ENCODE data around the gene PDCD6IP.
"Not testable (repeated sequence)": the region's sequence is repeated elsewhere in the genome, so short reads cannot be mapped to it uniquely, and the experiment has no call there.

Gene PDCD6IP

GRCh38 chr3:33826688-33827087 lies 28.3 kb downstream of the PDCD6IP start:
- peak; percentile 44 to 72 for DNase-seq (ENCODE audit: low read depth in 2 of 2)
- TF ChIP-seq CTCF (IDR thresholded peaks at IDR 0.05; ENCODE audit: low read depth, low read length): no peak

DNA sequence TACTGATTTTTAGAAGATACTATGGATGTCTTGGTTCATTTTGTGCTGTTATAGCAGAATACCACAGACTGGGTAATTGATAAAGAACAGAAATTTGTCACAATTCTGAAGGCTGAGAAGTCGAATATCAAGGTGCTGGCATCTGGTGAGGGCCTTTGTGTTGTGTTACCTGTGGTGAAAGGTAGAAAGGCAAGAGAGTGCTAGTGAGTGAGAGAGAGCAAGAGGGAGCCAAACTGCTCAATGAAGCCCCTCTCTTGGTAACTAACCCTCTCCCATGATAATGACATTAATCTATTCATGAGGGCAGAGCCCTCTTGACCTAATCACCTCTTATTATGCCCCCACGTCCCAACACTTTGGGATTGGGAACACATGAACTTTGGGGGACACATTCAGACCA lies 31.3 kb downstream of the PDCD6IP start:
- DNase-seq (ENCODE audit: low read depth in 2 of 2): no peak
- no peak overlapping the region for H3K4me3 ChIP-seq (replicated peaks in 1 of 2; ENCODE audit: low read depth in 2 of 2, low read length in 2 of 2)
- no peak for TF ChIP-seq CTCF (IDR thresholded peaks at IDR 0.05; ENCODE audit: low read depth, low read length)

More at GRCh38 chr3:33826688-33827087, 28.3 kb downstream of the PDCD6IP start:
- H3K4me3 ChIP-seq (replicated peaks in 1 of 2; ENCODE audit: low read depth in 2 of 2, low read length in 2 of 2): no peak overlapping the region

GRCh38 chr3:33831053-33831452 lies 32.6 kb downstream of the PDCD6IP start:
- no peak for TF ChIP-seq CTCF (IDR thresholded peaks at IDR 0.05; ENCODE audit: low read depth, low read length)
- DNase-seq (ENCODE audit: low read depth in 2 of 2): peak in 1 of 2 donors; percentile 64
- no peak overlapping the region for H3K4me3 ChIP-seq (replicated peaks in 1 of 2; ENCODE audit: low read depth in 2 of 2, low read length in 2 of 2)

- H3K4me3 ChIP-seq (replicated peaks in 1 of 2; ENCODE audit: low read depth in 2 of 2, low read length in 2 of 2): no peak overlapping the region
- no peak for TF ChIP-seq CTCF (IDR thresholded peaks at IDR 0.05; ENCODE audit: low read depth, low read length)
- no peak for DNase-seq (ENCODE audit: low read depth in 2 of 2)
Measured at GRCh38 chr3:33833408-33834095, 35.1 kb downstream of the PDCD6IP start.

GRCh38 chr3:33834096-33834453 lies 35.6 kb downstream of the PDCD6IP start:
- no peak for TF ChIP-seq CTCF (IDR thresholded peaks at IDR 0.05; ENCODE audit: low read depth, low read length)
- H3K4me3 ChIP-seq (replicated peaks in 1 of 2; ENCODE audit: low read depth in 2 of 2, low read length in 2 of 2): no peak overlapping the region
- DNase-seq (ENCODE audit: low read depth in 2 of 2): no peak

GRCh38 chr3:33837182-33837581 lies 38.8 kb downstream of the PDCD6IP start:
- H3K4me3 ChIP-seq (replicated peaks in 1 of 2; ENCODE audit: low read depth in 2 of 2, low read length in 2 of 2); DNase-seq (ENCODE audit: low read depth in 2 of 2): not testable (repeated sequence)

GRCh38 chr3:33839283-33839682 lies 40.9 kb downstream of the PDCD6IP start:
- no peak overlapping the region for H3K4me3 ChIP-seq (replicated peaks in 1 of 2; ENCODE audit: low read depth in 2 of 2, low read length in 2 of 2)
- no peak for TF ChIP-seq CTCF (IDR thresholded peaks at IDR 0.05; ENCODE audit: low read depth, low read length)
- no peak for DNase-seq (ENCODE audit: low read depth in 2 of 2)
